TTC549 (cell line): ENCODE results near the gene PPY.
"Not testable (repeated sequence)": the region's sequence is repeated elsewhere in the genome, so short reads cannot be mapped to it uniquely, and the experiment has no call there.

Source experiments
- FAIRE-seq: peaks from 2 replicates; lab custom pipeline; 2012; peaks lifted over from hg19 to GRCh38; lab: Jason Lieb, UNC

PPY gene

DNA sequence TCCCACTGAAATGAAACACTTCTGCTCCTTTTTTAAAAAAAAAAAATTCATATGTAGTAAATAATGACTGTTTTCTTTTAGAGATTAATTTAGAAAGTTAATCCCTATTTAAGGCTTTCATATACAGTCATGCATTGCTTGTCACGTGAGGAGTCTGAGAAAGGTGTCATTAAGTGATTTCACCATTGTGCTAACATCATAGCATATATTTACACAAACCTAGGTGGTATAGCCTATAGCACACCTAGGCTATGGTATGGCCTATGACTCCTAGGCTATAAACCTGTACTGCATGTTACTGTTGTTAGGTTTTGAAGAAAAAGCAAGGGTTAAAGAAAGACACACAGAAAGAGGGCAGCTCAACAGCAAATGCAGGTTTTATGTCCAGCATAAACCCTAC is 13.7 kb downstream of the PPY start:
- FAIRE-seq: no peak

DNA sequence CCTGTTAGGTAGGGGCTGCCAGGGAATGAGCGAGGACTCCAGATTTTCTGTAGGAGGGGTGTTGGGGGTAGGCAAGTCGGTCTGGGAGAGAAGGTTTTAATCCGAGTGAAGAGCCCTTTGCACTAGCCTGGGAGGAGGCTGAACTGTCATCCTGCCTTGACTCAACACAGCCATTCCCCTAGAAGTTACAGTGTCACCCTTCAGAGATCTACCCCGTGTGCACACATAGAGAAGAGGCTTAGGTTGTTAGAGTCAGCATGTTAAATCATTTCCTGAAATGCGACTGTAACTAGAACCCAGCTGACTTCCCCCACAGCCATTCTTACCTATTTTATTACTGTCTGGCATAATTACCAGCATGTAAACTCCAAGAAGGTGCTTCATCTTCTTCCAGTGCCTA is 14.3 kb downstream of the PPY start:
- not testable (repeated sequence) for FAIRE-seq

GRCh38 chr17:43927060-43927864 is 15.0 kb downstream of the PPY start:
- FAIRE-seq: no peak

DNA sequence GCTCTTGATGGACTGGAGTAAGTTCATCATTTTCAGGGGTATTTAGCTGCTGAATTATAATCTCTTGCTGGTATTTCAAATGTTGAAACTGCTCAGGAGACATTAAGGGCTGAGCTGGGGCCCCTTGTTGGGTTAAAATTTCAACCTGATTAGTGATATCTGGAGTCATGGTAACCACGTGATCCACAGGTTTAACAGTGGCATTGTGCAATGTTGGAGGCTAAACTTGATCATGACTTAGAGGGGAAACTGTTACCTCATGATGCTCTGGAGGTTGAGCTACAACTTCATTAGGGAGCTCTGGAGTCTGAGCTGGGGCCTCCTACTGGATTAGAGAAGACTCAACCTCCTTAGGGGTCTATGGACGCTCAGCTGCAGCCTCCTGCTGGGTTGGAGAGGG is 17.7 kb downstream of the PPY start:
- FAIRE-seq: no peak

DNA sequence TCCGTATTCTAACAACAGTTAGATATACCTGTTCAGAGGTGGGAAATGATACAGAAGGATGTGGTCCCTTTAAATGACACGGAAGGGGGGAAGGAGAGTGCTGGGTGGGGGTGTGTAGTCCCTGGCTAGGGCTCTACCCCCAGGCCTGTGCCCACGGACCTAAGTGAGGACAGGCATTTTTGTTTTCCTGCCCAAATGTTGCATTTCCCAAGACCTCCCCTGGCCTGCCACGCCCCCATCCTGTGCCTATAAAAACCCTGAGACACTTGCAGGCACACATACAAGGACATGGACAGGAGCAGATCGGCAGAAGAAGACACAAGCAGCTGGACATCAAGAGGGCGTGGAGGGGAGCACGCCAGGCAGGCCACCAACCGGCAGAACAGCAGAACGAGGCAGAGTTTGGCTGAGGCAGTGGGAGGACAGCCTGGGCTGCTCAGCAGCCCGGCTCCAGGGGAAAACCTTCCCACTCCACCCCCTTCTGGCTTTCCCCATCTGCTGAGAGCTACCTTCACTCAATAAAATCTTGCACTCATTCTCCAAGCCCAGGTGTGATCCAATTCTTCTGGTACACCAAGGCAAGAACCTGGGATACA is 21.7 kb downstream of the PPY start:
- FAIRE-seq: no peak

DNA sequence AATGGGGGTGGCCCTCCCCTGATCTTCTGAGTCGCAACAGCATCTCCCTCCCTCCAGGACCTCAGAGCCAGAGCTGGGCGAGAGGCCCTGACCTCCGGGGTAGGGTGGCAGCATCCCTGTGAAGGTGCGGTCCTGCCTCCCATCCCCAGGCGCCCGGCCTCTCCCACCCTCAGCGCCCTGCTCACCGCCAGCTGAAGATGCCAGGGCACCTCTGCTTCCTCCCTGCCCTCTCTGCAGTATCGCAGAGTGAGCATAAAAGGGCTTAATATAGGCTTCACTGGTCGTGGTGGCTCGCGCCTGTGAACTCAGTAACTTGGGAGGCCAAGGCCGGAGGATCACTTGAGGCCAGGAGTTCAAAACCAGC is 24.3 kb downstream of the PPY start:
- no peak for FAIRE-seq

- no peak for FAIRE-seq
Observed at GRCh38 chr17:43917348-43918025, 24.8 kb downstream of the PPY start.

DNA sequence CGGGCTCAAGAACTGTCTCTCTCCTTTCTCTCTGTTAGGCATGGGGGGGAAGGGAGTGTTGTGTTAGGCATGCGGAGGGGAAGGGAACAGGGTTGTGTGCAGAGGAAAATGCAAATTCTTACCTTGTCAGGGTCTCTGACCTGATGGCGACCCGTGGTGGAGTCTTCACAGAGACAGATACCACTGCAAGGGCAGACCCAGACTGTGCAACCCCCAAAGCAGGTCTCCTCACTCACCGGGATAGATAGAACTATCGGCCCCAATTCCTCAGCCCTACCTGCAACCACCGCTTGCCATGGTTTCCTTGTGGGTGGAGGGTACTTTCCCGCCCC is 25.3 kb downstream of the PPY start:
- FAIRE-seq: no peak

GRCh38 chr17:43916385-43916784 is 25.9 kb downstream of the PPY start:
- FAIRE-seq: no peak

- no peak for FAIRE-seq
Observed at GRCh38 chr17:43915559-43915958, 26.7 kb downstream of the PPY start.

- no peak for FAIRE-seq
Observed at GRCh38 chr17:43914451-43914850, 27.8 kb downstream of the PPY start.

- no peak for FAIRE-seq
Observed at GRCh38 chr17:43913584-43913983, 28.7 kb downstream of the PPY start.

DNA sequence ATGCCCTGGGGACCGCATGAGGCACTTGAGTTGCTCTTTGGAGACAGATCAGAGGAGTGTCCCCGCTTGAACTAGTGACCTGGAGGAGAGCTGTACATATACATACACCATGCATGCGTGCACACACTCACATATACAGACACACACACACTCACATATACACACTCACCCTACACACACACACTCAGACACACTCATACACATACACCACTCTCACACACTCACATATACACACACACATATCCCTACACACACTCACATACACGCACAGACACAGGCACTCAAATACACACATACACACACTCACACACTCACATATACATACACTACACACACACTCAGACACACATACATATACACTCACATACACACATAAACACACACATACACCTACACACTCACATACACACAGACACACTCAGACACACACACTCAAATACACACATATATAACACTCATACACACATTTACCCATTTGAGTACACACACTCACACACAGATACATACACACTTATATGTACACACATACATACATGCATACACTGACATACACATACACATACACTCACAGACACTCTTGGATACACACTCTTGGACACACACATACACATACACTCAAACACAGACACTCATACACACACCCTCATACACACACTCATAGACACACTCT is 29.5 kb downstream of the PPY start:
- no peak for FAIRE-seq

- no peak for FAIRE-seq
Observed at GRCh38 chr17:43911904-43912303, 30.4 kb downstream of the PPY start.

- FAIRE-seq: no peak
Observed at GRCh38 chr17:43909537-43910231, 32.6 kb downstream of the PPY start.

DNA sequence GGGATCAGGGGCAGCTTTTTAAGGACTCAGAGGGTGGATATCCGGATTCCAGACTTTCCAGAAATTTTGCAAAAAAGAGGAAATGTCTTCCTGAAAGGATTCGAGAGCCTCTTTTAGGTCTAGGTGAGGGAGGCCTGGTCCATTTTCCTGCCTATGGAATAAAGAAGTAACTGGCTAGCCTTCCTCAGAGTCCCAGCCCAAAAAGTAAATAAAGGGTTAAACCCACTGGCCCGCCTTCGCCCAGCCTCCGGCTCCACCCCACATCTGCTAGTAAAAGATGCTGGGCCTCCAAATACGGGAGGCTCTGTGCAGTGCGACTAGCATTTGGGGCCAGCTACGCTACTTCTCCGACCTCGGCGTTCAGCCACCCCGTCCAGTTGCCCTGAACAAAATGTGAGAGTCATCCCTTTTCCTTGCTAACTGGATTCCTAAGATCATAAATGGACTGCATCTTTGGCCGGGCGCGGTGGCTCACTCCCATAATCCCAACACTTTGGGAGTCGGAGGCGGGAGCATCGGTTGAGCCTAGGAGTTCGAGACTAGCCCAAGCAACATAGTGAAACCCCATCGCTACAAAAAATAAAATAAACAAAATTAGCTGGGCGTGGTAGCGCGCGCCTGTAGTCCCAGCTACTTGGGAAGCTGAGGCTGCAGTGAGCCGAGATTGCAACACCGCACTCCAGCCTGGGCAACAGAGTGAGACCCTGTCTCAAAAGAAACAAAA is 34.1 kb downstream of the PPY start:
- FAIRE-seq: peak; percentile 84

GRCh38 chr17:43907425-43907981 is 34.8 kb downstream of the PPY start, which contains the start of gene MPP2:
MPP2 (minus strand) TSS chr17:43907536; CDS start chr17:43904460, 3,076 bp downstream.
- FAIRE-seq: no peak

DNA sequence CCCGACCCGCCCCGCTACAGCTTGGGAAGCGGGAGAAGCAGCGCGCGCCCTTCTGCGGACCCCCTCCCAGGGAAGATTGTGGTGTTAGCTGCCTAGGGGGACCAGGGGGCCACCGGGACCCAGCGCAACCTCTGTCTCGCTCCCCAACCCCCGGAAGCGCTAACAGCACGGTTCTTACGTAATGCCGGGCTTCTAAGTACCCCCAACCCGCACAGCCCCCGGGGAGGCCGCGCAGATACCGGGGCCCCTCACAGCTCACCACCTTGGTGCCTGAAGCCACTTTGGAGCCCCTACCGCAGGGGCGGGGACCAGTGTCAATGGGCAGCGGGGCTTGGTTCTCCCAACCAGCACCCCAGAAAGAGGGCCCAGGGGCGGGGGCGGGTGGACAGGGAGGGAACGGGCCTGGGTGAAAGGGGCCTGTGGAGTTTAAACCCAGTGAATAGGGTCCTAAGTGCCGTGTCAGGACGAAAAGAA is 35.3 kb downstream of the PPY start:
- FAIRE-seq: no peak

DNA sequence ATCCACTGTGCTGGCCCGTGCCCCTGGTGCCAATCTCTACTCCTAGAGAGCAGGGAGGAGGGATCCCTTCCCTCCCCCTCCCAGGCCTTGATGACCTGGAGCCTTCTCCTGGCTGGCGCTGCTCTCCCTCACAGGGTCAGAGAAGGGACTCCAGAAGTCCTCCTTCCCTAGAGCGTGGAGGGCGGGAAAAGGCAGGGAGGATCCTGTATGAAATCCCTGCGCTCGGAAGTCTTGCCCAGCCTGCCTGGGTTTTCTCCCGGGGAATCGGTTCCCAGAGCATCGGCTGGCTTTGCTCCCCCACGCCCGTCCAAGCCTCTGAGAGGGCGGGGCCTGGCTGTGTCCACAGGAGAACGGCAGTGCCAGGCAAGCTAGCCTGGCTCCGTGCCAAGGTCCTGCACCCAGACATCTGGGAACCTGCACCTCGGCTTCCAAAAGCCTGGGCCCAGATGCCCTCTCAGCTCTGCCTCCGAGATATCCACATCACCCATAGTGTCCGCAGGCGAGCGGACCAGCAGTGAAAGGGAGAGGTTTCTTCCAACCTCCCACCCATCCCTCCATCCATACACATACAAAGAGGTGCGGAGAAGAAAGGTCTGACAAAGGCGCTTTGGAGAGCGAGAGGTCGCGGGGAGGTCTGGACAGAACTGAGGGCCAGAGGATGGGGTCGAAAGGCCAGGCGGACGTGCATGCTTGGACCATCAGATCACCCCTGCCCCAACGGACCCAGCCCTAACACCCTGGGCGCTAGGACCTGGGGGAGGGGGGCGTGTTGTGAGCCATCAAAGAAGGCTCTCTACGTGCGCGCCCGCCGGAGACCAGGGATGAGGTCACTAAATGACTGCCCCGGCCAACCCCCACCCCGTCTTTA is 36.1 kb downstream of the PPY start:
- no peak for FAIRE-seq

GRCh38 chr17:43905400-43905984 is 36.8 kb downstream of the PPY start:
- FAIRE-seq: no peak
